CD14-positive monocyte (primary cell): ENCODE measurements around the gene MINAR2. TPM values are rescaled to one million over a fixed set of nuclear protein-coding genes. Genes with fewer than 3 reads are reported as not detected.

Source experiments
- DNase-seq, 3 donors: peaks; one replicate each; pipeline ENCODE4 v3.0.0-alpha.2; 2011 to 2022
- H2AFZ ChIP-seq: 2 replicates; pipeline ENCODE4 v1.6.0; 2012; ENCODE audit warnings: mild to moderate bottlenecking, low read depth, low read length, inconsistent platforms; ENCODE audit not compliant: insufficient read depth, poor library complexity, severe bottlenecking
- H3K27ac ChIP-seq, 2 donors: 1 replicate in 1 of 2; 2 replicates in 1 of 2; pipeline ENCODE4 v1.5.1; 2012 to 2013; ENCODE audit warnings: low read length in 2 of 2, control low read depth in 1 of 2, inconsistent platforms in 1 of 2, low read depth in 1 of 2, mild to moderate bottlenecking in 1 of 2
- H3K27me3 ChIP-seq, 2 donors: one replicate each; pipeline versions ENCODE4 v1.6.0 to v1.6.1; 2011 to 2013; ENCODE audit warnings: low read length in 2 of 2; ENCODE audit not compliant: control insufficient read depth in 2 of 2, insufficient read depth in 2 of 2
- H3K36me3 ChIP-seq, 2 donors: replicated peaks in 1 of 2; 1 replicate in 1 of 2; 2 replicates in 1 of 2; pipeline versions ENCODE4 v1.5.1 to v1.6.1; 2012 to 2013; ENCODE audit warnings: low read length in 2 of 2, control low read depth in 1 of 2, inconsistent platforms in 1 of 2, mild to moderate bottlenecking in 1 of 2; ENCODE audit not compliant: insufficient read depth in 2 of 2, control insufficient read depth in 1 of 2
- H3K4me1 ChIP-seq, 2 donors: 1 replicate in 1 of 2; 2 replicates in 1 of 2; pipeline versions ENCODE4 v1.5.1 to v1.6.1; 2012 to 2013; ENCODE audit warnings: low read length in 2 of 2, control low read depth in 1 of 2, inconsistent platforms in 1 of 2, mild to moderate bottlenecking in 1 of 2, moderate library complexity in 1 of 2; ENCODE audit not compliant: insufficient read depth in 2 of 2, control insufficient read depth in 1 of 2
- H3K4me2 ChIP-seq: replicated peaks from 2 replicates; pipeline ENCODE3; 2012; ENCODE audit warnings: low read length, moderate library complexity, mild to moderate bottlenecking; ENCODE audit not compliant: poor library complexity, severe bottlenecking; ENCODE audit errors: extremely low read depth
- H3K4me3 ChIP-seq, 3 experiments: fragments of 200-600 bp in 1 of 3; sonication (generic) in 1 of 3; replicated peaks in 1 of 3; 1 replicate in 2 of 3; 2 replicates in 1 of 3; pipeline ENCODE4 v1.5.1; 2011 to 2013; ENCODE audit warnings: low read length in 3 of 3, mild to moderate bottlenecking in 3 of 3, control low read depth in 2 of 3, low read depth in 2 of 3, inconsistent platforms in 1 of 3, moderate library complexity in 1 of 3
- H3K79me2 ChIP-seq: 2 replicates; pipeline ENCODE4 v1.6.0; 2012; ENCODE audit warnings: mild to moderate bottlenecking, control low read depth, inconsistent platforms, low read length, moderate library complexity; ENCODE audit not compliant: insufficient read depth
- H3K9ac ChIP-seq: 2 replicates; pipeline ENCODE4 v1.6.0; 2017; ENCODE audit warnings: low read length, mild to moderate bottlenecking; ENCODE audit not compliant: insufficient read depth, poor library complexity, severe bottlenecking
- H3K9me3 ChIP-seq, 2 donors: replicated peaks in 1 of 2; 1 replicate in 1 of 2; 2 replicates in 1 of 2; pipeline versions ENCODE4 v1.5.1 to v1.6.1; 2012 to 2013; ENCODE audit warnings: low read length in 2 of 2, control low read depth in 1 of 2; ENCODE audit not compliant: control insufficient read depth in 1 of 2, insufficient read depth in 1 of 2
- H4K20me1 ChIP-seq: 2 replicates; pipeline ENCODE4 v1.6.0; 2012; ENCODE audit warnings: mild to moderate bottlenecking, low read length, control low read depth, moderate library complexity; ENCODE audit not compliant: insufficient read depth
- H3K27ac Mint-ChIP-seq, 7 donors: one replicate each; pipeline ENCODE4 v1.8.0; 2020; ENCODE audit warnings: mild to moderate bottlenecking in 7 of 7, mixed read lengths in 7 of 7, moderate library complexity in 6 of 7, inconsistent platforms in 2 of 7
- H3K27me3 Mint-ChIP-seq, 3 donors: one replicate each; pipeline ENCODE4 v1.8.0; 2021 to 2022; ENCODE audit warnings: low read depth in 3 of 3, mild to moderate bottlenecking in 3 of 3, mixed read lengths in 3 of 3, moderate library complexity in 3 of 3, inconsistent platforms in 1 of 3
- H3K36me3 Mint-ChIP-seq, 2 donors: one replicate each; pipeline ENCODE4 v1.8.0; 2020; ENCODE audit warnings: mixed read lengths in 2 of 2, inconsistent platforms in 1 of 2, mild to moderate bottlenecking in 1 of 2
- H3K4me1 Mint-ChIP-seq: one replicate; pipeline ENCODE4 v1.8.0; 2020; ENCODE audit warnings: mild to moderate bottlenecking, mixed read lengths
- H3K4me3 Mint-ChIP-seq, 2 donors: one replicate each; pipeline ENCODE4 v1.8.0; 2020; ENCODE audit warnings: mild to moderate bottlenecking in 2 of 2, mixed read lengths in 2 of 2, moderate library complexity in 1 of 2
- H3K9me3 Mint-ChIP-seq, 7 donors: one replicate each; pipeline ENCODE4 v1.8.0; 2020 to 2022; ENCODE audit warnings: mixed read lengths in 7 of 7, mild to moderate bottlenecking in 6 of 7, moderate library complexity in 6 of 7, inconsistent platforms in 2 of 7
- CTCF ChIP-seq: fragments of 200-600 bp; IDR thresholded peaks from one replicate; pipeline ENCODE4 v1.8.0; 2022; ENCODE audit warnings: antibody characterized with exemption, mild to moderate bottlenecking
- WGBS: methylation state at CpG from one replicate; pipeline ENCODE4 v1.1.5; 2013; ENCODE audit warnings: missing lambda C conversion rate; ENCODE audit not compliant: insufficient coverage; 5-methylcytosine and 5-hydroxymethylcytosine counted together
- intact Hi-C, 2 donors: fragments of 100-400 bp; cut with micrococcal nuclease; formaldehyde crosslinking; loops; one replicate each; pipeline versions ENCODE4 v1.15.0 to v1.15.1; 2023
- polyA plus RNA-seq, 3 donors: library from polyadenylated mRNA; depleted of rRNA in 1 of 3; unstranded in 2 of 3; stranded (reverse) in 1 of 3; fragments of 300-500 nt in 2 of 3; fragments of >200 nt in 1 of 3; fragmentation: Illumina TruSeq in 2 of 3; gene quantifications; 1 replicate in 2 of 3; 2 replicates in 1 of 3; pipeline ENCODE4 v1.2.3, GENCODE V29; 2012 to 2021

The MINAR2 gene
- polyA plus RNA-seq, 3 donors: not detected

GRCh38 chr5:129745997-129746396 is 1.9 kb upstream of the MINAR2 start:
- Histone ChIP-seq H3K79me2 (no peaks in the 10 kb centered on the region), H4K20me1 (no peaks in the 10 kb centered on the region), H3K4me3 (no peak overlapping the region), H3K36me3 (no peaks in the 10 kb centered on the region), H3K27ac (no peak overlapping the region), H3K9ac (no peak overlapping the region), H3K9me3 (no peaks in the 10 kb centered on the region), H3K4me1 (no peaks in the 10 kb centered on the region), H2AFZ (no peak overlapping the region), H3K27me3 (no peaks in the 10 kb centered on the region), H3K4me2 (no peak overlapping the region)
- TF ChIP-seq CTCF: no peak
- peaks cover 0 to 2% (median 1%) of the 10 kb centered on the region in 3 donors for H3K27me3 Mint-ChIP-seq
- no peak for DNase-seq
- H3K9me3 Mint-ChIP-seq: peaks cover 0 to 5% (median 0%) of the 10 kb centered on the region in 7 donors
- H3K36me3 Mint-ChIP-seq: no peaks in the 10 kb centered on the region
- H3K27ac Mint-ChIP-seq: no peak overlapping the region
- intact Hi-C loops: no loop called here
- WGBS: 83% methylated on average over 1 of the region's 4 CpGs
- H3K4me3 Mint-ChIP-seq: no peak overlapping the region
- H3K4me1 Mint-ChIP-seq: no peaks in the 10 kb centered on the region

DNA sequence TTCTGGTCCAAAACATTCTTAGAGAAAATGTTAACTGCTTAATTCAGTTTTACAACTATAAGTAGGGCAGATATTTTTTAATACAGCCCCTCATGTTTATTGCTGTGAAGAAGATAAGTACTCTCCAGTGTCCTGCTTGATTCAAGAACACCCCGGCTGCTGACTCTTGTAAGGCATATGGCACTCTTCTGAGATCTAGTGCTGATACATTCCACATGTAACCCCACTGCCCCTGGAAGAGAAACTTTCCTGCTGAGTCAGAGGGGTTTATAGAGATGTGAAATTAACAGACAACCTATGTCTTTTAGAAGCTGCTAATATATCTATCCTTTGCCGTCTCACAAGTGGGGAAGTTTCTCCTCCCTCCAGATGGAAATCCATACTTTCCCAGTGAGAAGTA is 1.0 kb upstream of the MINAR2 start:
- Histone ChIP-seq H3K9me3 (no peaks in the 10 kb centered on the region), H4K20me1 (no peaks in the 10 kb centered on the region), H3K27me3 (no peaks in the 10 kb centered on the region), H3K4me3 (no peak overlapping the region), H3K27ac (no peak overlapping the region), H2AFZ (no peak overlapping the region), H3K4me2 (no peak overlapping the region), H3K9ac (no peak overlapping the region), H3K4me1 (no peaks in the 10 kb centered on the region), H3K36me3 (no peaks in the 10 kb centered on the region), H3K79me2 (no peaks in the 10 kb centered on the region)
- no peak for DNase-seq
- Mint-ChIP-seq H3K9me3 (peaks cover 0 to 3% (median 0%) of the 10 kb centered on the region in 7 donors), H3K36me3 (no peaks in the 10 kb centered on the region), H3K4me1 (no peaks in the 10 kb centered on the region), H3K4me3 (no peak overlapping the region), H3K27me3 (peaks cover 0 to 2% (median 1%) of the 10 kb centered on the region in 3 donors), H3K27ac (no peak overlapping the region)
- WGBS: no CpG with 5 or more reads among the region's 2 CpGs
- TF ChIP-seq CTCF: no peak
- intact Hi-C loops: no loop called here
